ENCODE results near the gene ARHGEF40.

GRCh38 chr14:21056520-21057163, 13.5 kb upstream of the ARHGEF40 start:
- TF ChIP-seq CTCF (conservative IDR thresholded peaks at IDR 0.05; ENCODE audit: low read length) (no peak), EZH2phosphoT487 (IDR thresholded peaks at IDR 0.05; ENCODE audit: borderline replicate concordance) (no peak)
